GM18867 (cell line): ENCODE data around the gene KRT31.
"Not testable (repeated sequence)": the region's sequence is repeated elsewhere in the genome, so short reads cannot be mapped to it uniquely, and the experiment has no call there.

ENCODE experiments used
- ATAC-seq: cut with Tn5 transposase; IDR thresholded peaks from one replicate; pipeline ENCODE4 v1.9.1; 2021; ENCODE audit warnings: mild to moderate bottlenecking, moderate library complexity; ENCODE audit not compliant: unreplicated experiment

KRT31 gene

GRCh38 chr17:41347869-41348760 lies 49.3 kb downstream of the KRT31 start:
- ATAC-seq = no peak

GRCh38 chr17:41346421-41346820 lies 51.0 kb downstream of the KRT31 start:
- ATAC-seq = not testable (repeated sequence)

- no peak for ATAC-seq
Observed at GRCh38 chr17:41345992-41346391, 51.4 kb downstream of the KRT31 start.
